ENCODE results near the gene DRC1.

DNA sequence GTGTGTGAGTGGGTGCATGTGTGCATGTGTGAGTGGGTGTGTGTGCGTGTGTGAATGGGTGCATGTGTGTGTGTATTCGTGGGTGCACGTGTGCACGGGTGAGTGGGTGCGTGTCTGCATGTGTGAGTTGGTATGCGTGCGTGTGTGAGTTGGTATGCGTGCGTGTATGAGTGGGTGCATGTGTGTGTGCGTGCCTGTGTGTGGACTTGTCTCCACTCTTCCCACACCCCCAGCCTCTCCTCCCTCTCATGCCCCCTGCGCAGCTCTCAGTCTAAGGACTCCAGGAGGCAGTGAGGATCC is 81.3 kb downstream of the DRC1 start:
- TF ChIP-seq, protein P1, sequence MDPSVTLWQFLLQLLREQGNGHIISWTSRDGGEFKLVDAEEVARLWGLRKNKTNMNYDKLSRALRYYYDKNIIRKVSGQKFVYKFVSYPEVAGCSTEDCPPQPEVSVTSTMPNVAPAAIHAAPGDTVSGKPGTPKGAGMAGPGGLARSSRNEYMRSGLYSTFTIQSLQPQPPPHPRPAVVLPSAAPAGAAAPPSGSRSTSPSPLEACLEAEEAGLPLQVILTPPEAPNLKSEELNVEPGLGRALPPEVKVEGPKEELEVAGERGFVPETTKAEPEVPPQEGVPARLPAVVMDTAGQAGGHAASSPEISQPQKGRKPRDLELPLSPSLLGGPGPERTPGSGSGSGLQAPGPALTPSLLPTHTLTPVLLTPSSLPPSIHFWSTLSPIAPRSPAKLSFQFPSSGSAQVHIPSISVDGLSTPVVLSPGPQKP (IDR thresholded peaks at IDR 0.05; ENCODE audit: borderline replicate concordance, low read depth, low read length), result no peak
- no peak for TF ChIP-seq POLR2A (IDR thresholded peaks at IDR 0.05; ENCODE audit: low read depth, low read length)
- no peak for TF ChIP-seq RFX5 (IDR thresholded peaks at IDR 0.05; ENCODE audit: low read depth, low read length)
- TF ChIP-seq, protein P2, sequence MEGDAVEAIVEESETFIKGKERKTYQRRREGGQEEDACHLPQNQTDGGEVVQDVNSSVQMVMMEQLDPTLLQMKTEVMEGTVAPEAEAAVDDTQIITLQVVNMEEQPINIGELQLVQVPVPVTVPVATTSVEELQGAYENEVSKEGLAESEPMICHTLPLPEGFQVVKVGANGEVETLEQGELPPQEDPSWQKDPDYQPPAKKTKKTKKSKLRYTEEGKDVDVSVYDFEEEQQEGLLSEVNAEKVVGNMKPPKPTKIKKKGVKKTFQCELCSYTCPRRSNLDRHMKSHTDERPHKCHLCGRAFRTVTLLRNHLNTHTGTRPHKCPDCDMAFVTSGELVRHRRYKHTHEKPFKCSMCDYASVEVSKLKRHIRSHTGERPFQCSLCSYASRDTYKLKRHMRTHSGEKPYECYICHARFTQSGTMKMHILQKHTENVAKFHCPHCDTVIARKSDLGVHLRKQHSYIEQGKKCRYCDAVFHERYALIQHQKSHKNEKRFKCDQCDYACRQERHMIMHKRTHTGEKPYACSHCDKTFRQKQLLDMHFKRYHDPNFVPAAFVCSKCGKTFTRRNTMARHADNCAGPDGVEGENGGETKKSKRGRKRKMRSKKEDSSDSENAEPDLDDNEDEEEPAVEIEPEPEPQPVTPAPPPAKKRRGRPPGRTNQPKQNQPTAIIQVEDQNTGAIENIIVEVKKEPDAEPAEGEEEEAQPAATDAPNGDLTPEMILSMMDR (conservative IDR thresholded peaks at IDR 0.05; ENCODE audit: low read depth, low read length), result no peak
- TF ChIP-seq CHD1 (IDR thresholded peaks at IDR 0.05; ENCODE audit: low read depth, low read length), result no peak
- no peak for TF ChIP-seq MAZ (IDR thresholded peaks at IDR 0.05; ENCODE audit: borderline replicate concordance, low read depth, low read length)
- TF ChIP-seq MXI1 (IDR thresholded peaks at IDR 0.05; ENCODE audit: borderline replicate concordance, low read depth, low read length), result no peak
- TF ChIP-seq BHLHE40 (IDR thresholded peaks at IDR 0.05; ENCODE audit: low read depth, low read length), result no peak
